Measurements from ENCODE around the gene BSG. TPM values are rescaled to one million over a fixed set of nuclear protein-coding genes. Genes with fewer than 3 reads are reported as not detected.
A peak's percentile ranks its signal among the peaks of the same experiment; 100 is the strongest.

BSG gene
- total RNA-seq, 1 experiment from 2014 or later, result 758 TPM

- ATAC-seq (peak; percentile 5; the same call in 1 of the 2 replicates), DNase-seq (ENCODE audit: low spot score) (no peak)
- H3K27me3 Mint-ChIP-seq (ENCODE audit: low read depth), result peaks cover 10% of the 10 kb centered on the region
- TF ChIP-seq ARID4B (CRISPR knock-in tag; IDR thresholded peaks at IDR 0.05; ENCODE audit: borderline replicate concordance) (0 out of 2 replicates have a peak, but pooled peaks have one; percentile 16), RELA (CRISPR knock-in tag; IDR thresholded peaks at IDR 0.05; ENCODE audit: borderline replicate concordance) (no peak), USF2 (CRISPR knock-in tag; IDR thresholded peaks at IDR 0.05) (no peak)
- peaks cover 4% of the 10 kb centered on the region; the same call in 1 of the 2 replicates for H3K4me1 Mint-ChIP-seq
- H3K4me3 Mint-ChIP-seq, result no peak overlapping the region
- no peaks in the 10 kb centered on the region for H3K9me3 Mint-ChIP-seq
- POLR2A ChIA-PET, result interaction anchor here (0.6 to 0.9 kb wide), 4 partner anchors 9 to 135 kb away, joined by 3 read pairs; partner anchors contain the start of genes BSG and RNF126
- H3K36me3 Mint-ChIP-seq, result 0 out of 2 replicates have a peak, but pooled peaks cover 2% of the 10 kb centered on the region
- H3K27ac Mint-ChIP-seq, result peak overlapping the region; percentile 95
- CTCF ChIA-PET, result interaction anchor here (0.8 to 5.3 kb wide), 13 partner anchors 9 to 278 kb away, joined by 3 to 32 read pairs (median 5); partner anchors contain the start of genes CDC34 and RNF126
Observed at GRCh38 chr19:583968-584239, 11.5 kb downstream of the BSG start.

- ChIA-PET CTCF (interaction anchor here (0.8 to 5.3 kb wide), 14 partner anchors 9 to 277 kb away, joined by 3 to 32 read pairs (median 4); partner anchors contain the start of genes CDC34 and RNF126), POLR2A (interaction anchor here (0.8 to 0.9 kb wide), 3 partner anchors 10 to 78 kb away, joined by 3 read pairs; partner anchors contain the start of genes BSG and RNF126)
- DNase-seq (ENCODE audit: low spot score) (peak; percentile 87), ATAC-seq (peak; percentile 75)
- peaks cover 4% of the 10 kb centered on the region; the same call in 1 of the 2 replicates for H3K4me1 Mint-ChIP-seq
- no peak overlapping the region; the same call in 1 of the 2 replicates for H3K27ac Mint-ChIP-seq
- H3K4me3 Mint-ChIP-seq, result no peak overlapping the region
- 0 out of 2 replicates have a peak, but pooled peaks cover 2% of the 10 kb centered on the region for H3K36me3 Mint-ChIP-seq
- H3K9me3 Mint-ChIP-seq, result no peaks in the 10 kb centered on the region
- H3K27me3 Mint-ChIP-seq (ENCODE audit: low read depth), result peaks cover 14% of the 10 kb centered on the region
- TF ChIP-seq ERG (CRISPR knock-in tag; IDR thresholded peaks at IDR 0.05), result peak; percentile 77
- TF ChIP-seq USF1 (CRISPR knock-in tag; IDR thresholded peaks at IDR 0.05), result peak; percentile 43; the same call in 1 of the 2 replicates
- peak; percentile 82 for TF ChIP-seq SP1 (CRISPR knock-in tag; conservative IDR thresholded peaks at IDR 0.05)
- peak; percentile 56; the same call in 1 of the 2 replicates for TF ChIP-seq ZNF416 (CRISPR knock-in tag; IDR thresholded peaks at IDR 0.05)
- 0 out of 2 replicates have a peak, but pooled peaks have one; percentile 9 for TF ChIP-seq ZNF425 (CRISPR knock-in tag; conservative IDR thresholded peaks at IDR 0.05)
- no peak for TF ChIP-seq ZNF121 (CRISPR knock-in tag; IDR thresholded peaks at IDR 0.05)
- TF ChIP-seq NFATC4 (CRISPR knock-in tag; IDR thresholded peaks at IDR 0.05), result peak; percentile 22; the same call in 1 of the 2 replicates
- peak; percentile 74; the same call in 1 of the 2 replicates for TF ChIP-seq ZNF532 (CRISPR knock-in tag; IDR thresholded peaks at IDR 0.05; ENCODE audit: borderline replicate concordance)
- no peak for TF ChIP-seq ZBTB43 (CRISPR knock-in tag; IDR thresholded peaks at IDR 0.05)
- TF ChIP-seq NR2C2 (CRISPR knock-in tag; IDR thresholded peaks at IDR 0.05), result no peak
Observed at GRCh38 chr19:584240-585001, 12.0 kb downstream of the BSG start.

All from WTC11 (cell line).